Kidney (tissue), 14 donors: ENCODE data around the gene GAA. TPM values are rescaled to one million over a fixed set of nuclear protein-coding genes. Genes with fewer than 3 reads are reported as not detected.

ENCODE experiments used
- DNase-seq, 5 donors: peaks; one replicate each; pipeline ENCODE4 v3.0.0-alpha.2; 2013 to 2020
- FAIRE-seq: peaks from 2 replicates; lab custom pipeline; 2012; peaks lifted over from hg19 to GRCh38; lab: Jason Lieb, UNC
- H3K27ac ChIP-seq, 2 donors: one replicate each; pipeline ENCODE4 v1.7.0; 2013; ENCODE audit warnings: low read depth in 2 of 2, low read length in 2 of 2, inconsistent platforms in 1 of 2
- H3K27me3 ChIP-seq: one replicate; pipeline ENCODE4 v1.7.1; 2013; ENCODE audit warnings: low read length, inconsistent platforms; ENCODE audit not compliant: control insufficient read depth, insufficient read depth
- H3K36me3 ChIP-seq, 3 donors: one replicate each; pipeline versions ENCODE4 v1.7.0 to v1.7.1; 2013; ENCODE audit warnings: low read length in 3 of 3, control low read depth in 1 of 3, inconsistent platforms in 1 of 3; ENCODE audit not compliant: insufficient read depth in 3 of 3, control insufficient read depth in 2 of 3
- H3K4me1 ChIP-seq, 3 donors: one replicate each; pipeline versions ENCODE4 v1.7.0 to v1.7.1; 2013; ENCODE audit warnings: low read length in 3 of 3, inconsistent platforms in 1 of 3, low read depth in 1 of 3; ENCODE audit not compliant: control insufficient read depth in 2 of 3, insufficient read depth in 2 of 3
- H3K4me3 ChIP-seq, 3 donors: one replicate each; pipeline versions ENCODE4 v1.7.0 to v1.8.1; 2013; ENCODE audit warnings: low read length in 3 of 3, control low read depth in 1 of 3, inconsistent platforms in 1 of 3
- H3K9ac ChIP-seq, 3 donors: one replicate each; pipeline versions ENCODE4 v1.7.0 to v1.7.1; 2013; ENCODE audit warnings: low read length in 3 of 3, control low read depth in 1 of 3, inconsistent platforms in 1 of 3
- H3K9me3 ChIP-seq, 3 donors: one replicate each; pipeline versions ENCODE4 v1.7.0 to v1.7.1; 2013; ENCODE audit warnings: low read length in 3 of 3, control low read depth in 1 of 3, inconsistent platforms in 1 of 3; ENCODE audit not compliant: control insufficient read depth in 2 of 3, insufficient read depth in 1 of 3
- intact Hi-C: fragments of 100-400 bp; cut with DNase I; formaldehyde crosslinking; loops from one replicate; pipeline ENCODE4 v1.11.1; 2022
- polyA plus RNA-seq: library from polyadenylated mRNA; stranded (reverse); fragments of 350-450 nt; fragmentation: Illumina TruSeq; extraction: RNeasy Lipid Tissue Mini Kit (QIAGEN cat#74804); gene quantifications from one replicate; pipeline ENCODE4 v1.2.3, GENCODE V29; 2014; ENCODE audit warnings: low read depth, low replicate concordance; ENCODE audit not compliant: insufficient read depth
- total RNA-seq: library from RNA; stranded (reverse); fragmentation: NEBNext Ultra II Directional; extraction: Animal tissue kit (Norgen Biotek cat#: 25700); gene quantifications from one replicate; pipeline ENCODE4 v1.2.1, GENCODE V29; 2021
- TF ChIP-seq, protein P1 (sequence below): IDR thresholded peaks from 3 replicates; pipeline ENCODE4 v1.5.1; 2012; ENCODE audit warnings: mild to moderate bottlenecking, moderate library complexity, borderline replicate concordance; ENCODE audit not compliant: insufficient read depth; ENCODE audit errors: extremely low read depth
- donor health status: control.
- donor health status: control.
- donor health status: control.
- donor health status: control.
- donor health status: control.
- donor health status: DM: yes; HTN: yes; CAD: no.
- donor health status: Normal renal cell carcinoma (clear cell type).

The GAA gene
- total and polyA plus RNA-seq, 2 donors from 2014 or later: 62.3 to 78.7 TPM

DNA sequence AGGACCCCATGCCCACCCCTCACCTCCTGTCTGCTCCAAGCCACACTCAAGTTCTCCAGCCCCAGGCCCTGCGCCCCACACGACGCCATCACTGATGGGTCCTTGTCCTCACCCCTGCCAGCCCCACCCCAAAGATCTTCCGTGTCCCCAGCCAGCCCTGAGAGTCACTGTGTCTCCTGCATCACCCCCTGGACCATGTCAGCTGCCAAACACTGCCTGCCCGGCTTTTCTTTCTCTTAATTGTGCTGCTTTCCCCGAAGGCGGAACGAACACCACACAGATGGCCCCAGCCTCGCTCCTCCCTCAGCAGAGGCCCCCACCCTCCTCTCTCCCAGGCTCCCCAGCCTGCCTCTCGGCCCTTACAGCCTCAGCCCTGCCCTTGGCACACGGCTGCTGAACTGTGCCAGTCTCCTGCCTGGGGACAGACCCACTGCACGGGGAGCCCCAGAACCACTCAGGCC, 4.8 kb upstream of the GAA start:
- FAIRE-seq: no peak
- peak in 1 of 5 donors; percentile 49 for DNase-seq
- intact Hi-C loops: no loop called here

DNA sequence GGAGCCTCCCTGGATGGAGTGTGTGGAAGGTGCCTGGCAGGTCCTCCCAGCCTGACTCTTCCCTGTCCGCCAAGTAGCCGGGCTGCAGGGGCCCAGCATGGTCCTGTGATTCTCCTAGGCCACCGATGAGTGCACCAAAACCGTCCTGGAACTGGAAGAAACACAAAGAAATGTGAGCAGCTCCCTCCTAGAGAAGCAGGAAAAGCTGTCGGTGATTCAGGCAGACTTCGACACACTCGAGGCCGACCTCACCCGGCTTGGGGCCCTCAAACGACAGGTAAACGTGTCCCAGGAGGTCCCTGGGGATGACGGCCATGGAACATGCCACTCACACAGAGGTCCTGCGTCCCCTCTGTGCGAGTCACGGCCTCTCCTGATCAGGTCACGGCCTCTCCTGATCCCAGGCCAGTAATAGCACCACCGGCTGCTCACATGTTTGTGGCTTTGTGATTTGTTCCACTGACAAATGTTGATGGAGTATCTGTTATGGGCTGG, 4.2 kb upstream of the GAA start:
- intact Hi-C loops: no loop called here
- no peak for FAIRE-seq

More for the DNA sequence above, 4.8 kb upstream of the GAA start:
- Histone ChIP-seq H3K27ac (no peak overlapping the region), H3K9ac (no peak overlapping the region), H3K9me3 (no peaks in the 10 kb centered on the region), H3K27me3 (no peaks in the 10 kb centered on the region), H3K36me3 (no peaks in the 10 kb centered on the region), H3K4me3 (no peak overlapping the region), H3K4me1 (no peaks in the 10 kb centered on the region)
- TF ChIP-seq, protein P1, sequence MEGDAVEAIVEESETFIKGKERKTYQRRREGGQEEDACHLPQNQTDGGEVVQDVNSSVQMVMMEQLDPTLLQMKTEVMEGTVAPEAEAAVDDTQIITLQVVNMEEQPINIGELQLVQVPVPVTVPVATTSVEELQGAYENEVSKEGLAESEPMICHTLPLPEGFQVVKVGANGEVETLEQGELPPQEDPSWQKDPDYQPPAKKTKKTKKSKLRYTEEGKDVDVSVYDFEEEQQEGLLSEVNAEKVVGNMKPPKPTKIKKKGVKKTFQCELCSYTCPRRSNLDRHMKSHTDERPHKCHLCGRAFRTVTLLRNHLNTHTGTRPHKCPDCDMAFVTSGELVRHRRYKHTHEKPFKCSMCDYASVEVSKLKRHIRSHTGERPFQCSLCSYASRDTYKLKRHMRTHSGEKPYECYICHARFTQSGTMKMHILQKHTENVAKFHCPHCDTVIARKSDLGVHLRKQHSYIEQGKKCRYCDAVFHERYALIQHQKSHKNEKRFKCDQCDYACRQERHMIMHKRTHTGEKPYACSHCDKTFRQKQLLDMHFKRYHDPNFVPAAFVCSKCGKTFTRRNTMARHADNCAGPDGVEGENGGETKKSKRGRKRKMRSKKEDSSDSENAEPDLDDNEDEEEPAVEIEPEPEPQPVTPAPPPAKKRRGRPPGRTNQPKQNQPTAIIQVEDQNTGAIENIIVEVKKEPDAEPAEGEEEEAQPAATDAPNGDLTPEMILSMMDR: no peak

DNA sequence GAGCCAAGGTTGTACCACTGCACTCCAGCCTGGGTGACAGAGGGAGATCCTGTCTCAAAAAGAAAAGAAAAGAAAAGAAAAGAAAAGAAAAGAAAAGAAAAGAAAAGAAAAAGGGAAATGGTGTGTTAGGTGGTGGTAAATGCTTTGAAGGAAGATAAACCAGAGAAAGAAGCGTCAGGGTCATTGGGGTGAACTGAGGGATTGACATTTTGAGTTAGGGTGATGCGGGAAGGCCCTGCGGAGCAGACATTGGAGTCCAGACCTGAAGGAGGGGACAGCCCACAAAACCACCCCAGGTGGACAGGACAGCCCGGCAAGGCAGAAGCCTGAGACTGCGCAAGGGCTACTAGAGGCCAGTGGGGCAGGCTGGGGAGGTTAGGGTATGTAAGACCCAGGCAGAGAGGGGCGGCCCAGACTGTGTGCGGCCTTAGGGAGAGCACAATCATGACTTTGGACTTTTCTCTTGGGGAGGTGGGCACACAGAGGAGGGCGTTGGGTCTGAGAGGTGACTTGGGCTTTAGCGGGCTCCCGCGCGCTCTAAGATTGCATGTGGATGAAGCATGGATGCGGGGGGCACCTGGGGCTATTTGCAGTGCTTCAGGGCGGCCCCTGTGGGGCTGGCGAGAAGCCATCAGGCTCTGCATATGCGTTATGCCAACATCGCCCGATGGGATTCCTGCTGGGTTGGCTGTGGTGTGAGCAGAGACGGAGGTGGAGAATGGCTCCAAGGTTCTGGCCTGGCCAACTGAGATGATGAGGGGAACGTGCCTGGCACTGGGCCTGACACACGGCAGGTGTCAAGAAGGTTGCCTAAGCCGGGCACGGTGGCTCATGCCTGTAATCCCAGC, 3.3 kb upstream of the GAA start:
- Histone ChIP-seq H3K4me3 (no peak overlapping the region), H3K36me3 (no peaks in the 10 kb centered on the region), H3K9ac (no peak overlapping the region), H3K27ac (no peak overlapping the region), H3K9me3 (no peaks in the 10 kb centered on the region), H3K4me1 (peaks cover 0 to 9% (median 5%) of the 10 kb centered on the region in 3 donors), H3K27me3 (no peaks in the 10 kb centered on the region)
- intact Hi-C loops: no loop called here
- peak in 1 of 5 donors; percentile 56 for DNase-seq
- no peak for FAIRE-seq
- TF ChIP-seq, protein P1: no peak

More for the DNA sequence above, 4.2 kb upstream of the GAA start:
- TF ChIP-seq, protein P1: no peak
- peak in 1 of 5 donors; percentile 51 for DNase-seq
- Histone ChIP-seq H3K27me3 (no peaks in the 10 kb centered on the region), H3K4me1 (peaks cover 0 to 4% (median under 1%) of the 10 kb centered on the region in 3 donors), H3K4me3 (no peak overlapping the region), H3K9ac (no peak overlapping the region), H3K27ac (no peak overlapping the region), H3K9me3 (no peaks in the 10 kb centered on the region), H3K36me3 (no peaks in the 10 kb centered on the region)
